HG02763 (cell line): ENCODE results near the gene EDN2.

Source experiments
- ATAC-seq: cut with Tn5 transposase; IDR thresholded peaks from one replicate; pipeline ENCODE4 v1.9.1; 2021; ENCODE audit warnings: mild to moderate bottlenecking, moderate library complexity; ENCODE audit not compliant: unreplicated experiment

Gene EDN2

DNA sequence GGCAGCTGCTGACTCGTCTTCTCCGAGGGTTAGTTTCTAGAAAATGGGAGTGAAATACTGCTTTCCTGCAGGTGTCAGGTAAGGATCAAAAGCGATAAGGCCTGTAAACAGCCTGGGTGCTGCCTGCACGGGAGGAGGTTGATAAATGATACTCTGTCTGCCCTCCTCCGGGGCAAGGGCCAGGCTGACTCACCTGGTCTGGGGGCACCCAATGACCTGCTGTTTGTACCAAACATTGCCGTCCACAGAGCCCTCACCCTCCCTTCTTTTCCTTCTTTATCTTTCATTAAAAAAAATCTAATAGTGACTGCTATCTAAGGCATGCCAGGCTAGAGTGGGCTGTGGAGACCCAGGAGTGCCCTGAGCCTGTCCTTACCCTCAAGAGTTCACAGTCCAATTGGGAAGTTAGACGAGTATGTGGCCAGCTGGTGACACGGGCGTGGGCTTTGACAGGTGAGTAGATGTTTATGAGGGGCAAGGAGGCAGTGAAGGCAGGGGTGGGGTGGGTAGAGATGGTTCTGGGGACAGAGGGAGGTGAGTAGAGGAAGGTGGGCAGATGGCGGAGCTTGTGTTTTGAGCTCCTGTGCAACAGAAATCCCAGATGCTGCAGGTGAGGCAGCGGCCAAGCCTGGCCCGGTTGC, 16.2 kb downstream of the EDN2 start:
- no peak for ATAC-seq

DNA sequence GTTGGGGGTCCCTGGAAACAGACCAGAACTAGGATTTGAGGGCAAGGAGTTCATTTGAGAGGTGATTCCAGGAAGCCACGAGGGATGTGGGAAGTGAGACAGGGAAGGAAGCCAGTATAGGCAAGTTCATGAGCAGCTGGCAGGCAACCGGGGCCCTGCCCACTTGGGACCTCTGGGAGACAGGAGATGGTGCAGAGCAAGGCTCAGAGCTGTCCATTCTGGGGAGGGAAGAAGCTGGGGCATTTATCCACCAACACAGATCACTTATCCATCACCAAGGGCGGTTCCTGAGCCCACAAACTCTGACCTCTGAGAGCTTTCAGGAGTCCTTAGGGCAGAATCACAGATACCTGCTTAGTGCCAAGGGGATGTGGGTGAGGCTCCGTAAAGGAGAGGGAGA, 16.8 kb downstream of the EDN2 start:
- ATAC-seq = no peak

- no peak for ATAC-seq
Measured at GRCh38 chr1:41466146-41466545, 18.3 kb downstream of the EDN2 start.

DNA sequence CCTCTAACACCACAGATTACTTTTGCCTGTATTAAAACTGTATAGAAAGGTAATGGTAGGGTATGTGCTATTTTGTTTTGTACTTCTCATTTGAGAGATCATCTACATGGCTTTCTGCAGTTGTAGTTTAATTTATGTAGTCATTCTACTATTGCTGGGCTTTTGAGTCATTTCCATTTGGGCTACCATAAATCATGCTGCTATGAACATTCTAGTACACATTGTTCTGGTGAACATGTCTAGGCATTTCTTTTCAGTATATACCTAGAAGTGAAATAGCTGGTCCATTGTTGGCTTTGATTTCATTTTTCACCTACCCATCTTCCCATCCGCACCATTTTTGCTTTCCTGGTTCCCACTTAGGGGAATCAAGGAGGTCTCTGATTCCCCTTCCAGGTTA, 18.7 kb downstream of the EDN2 start:
- no peak for ATAC-seq

DNA sequence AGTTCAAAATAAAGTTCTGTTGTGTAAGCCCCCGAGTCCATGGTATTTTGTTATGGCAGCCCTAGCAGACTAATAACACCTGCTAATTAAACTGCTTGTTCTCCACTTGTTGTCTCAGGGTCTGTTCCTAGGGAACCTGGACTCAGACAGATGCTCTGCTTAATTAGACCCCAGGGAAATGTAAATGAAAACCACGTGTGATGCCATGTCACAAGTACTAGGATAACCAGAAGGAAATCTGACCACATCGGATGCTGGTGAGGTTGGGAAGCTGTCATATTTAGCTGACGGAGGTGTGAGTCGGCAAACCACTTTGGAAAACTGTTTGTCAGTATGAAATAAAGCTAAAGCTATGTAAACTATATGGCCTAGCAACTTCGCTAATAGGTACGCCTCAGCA, 19.6 kb downstream of the EDN2 start:
- ATAC-seq = no peak

- ATAC-seq = no peak
Measured at GRCh38 chr1:41463516-41463915, 21.0 kb downstream of the EDN2 start.

- ATAC-seq = no peak
Measured at GRCh38 chr1:41462680-41463004, 21.8 kb downstream of the EDN2 start.

- ATAC-seq = no peak
Measured at GRCh38 chr1:41461790-41462679, 22.4 kb downstream of the EDN2 start.

DNA sequence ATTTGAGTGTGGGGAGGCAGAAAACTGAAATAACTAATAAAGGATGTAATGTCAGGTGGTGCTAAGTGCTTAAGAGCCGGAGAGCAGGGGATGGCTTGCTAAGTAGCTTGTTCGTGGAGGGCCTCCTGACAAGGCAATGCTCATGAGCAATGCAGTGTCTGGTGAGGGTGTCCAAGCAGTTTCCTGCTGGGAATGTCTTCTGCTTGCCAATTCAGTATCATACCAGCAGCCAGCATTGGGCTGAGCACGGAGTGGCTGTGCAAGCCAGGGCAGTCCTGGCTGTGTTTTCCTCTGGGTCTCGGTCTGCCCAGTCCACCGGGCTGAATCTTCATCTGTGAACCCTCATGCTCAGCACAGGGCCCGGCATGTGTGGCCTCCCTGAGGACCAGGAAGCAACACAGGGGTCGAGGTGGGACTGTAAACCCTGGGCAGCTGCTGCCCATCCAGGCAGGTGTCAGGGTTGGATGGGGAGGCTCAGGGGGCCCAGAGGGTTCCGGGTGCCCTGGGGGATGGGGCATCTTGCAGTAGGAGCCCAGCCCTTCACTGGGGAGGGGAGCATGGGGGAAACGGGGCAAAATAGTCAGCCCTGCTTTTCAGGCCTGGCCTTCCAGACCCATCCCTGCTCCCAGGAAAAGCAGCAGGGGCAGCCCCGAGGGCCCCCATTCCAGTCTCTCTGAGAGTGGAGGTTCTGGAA, 27.5 kb downstream of the EDN2 start:
- ATAC-seq = no peak

- ATAC-seq = no peak
Measured at GRCh38 chr1:41455479-41456332, 28.8 kb downstream of the EDN2 start.

- ATAC-seq = no peak
Measured at GRCh38 chr1:41454406-41454805, 30.1 kb downstream of the EDN2 start.

- ATAC-seq = no peak
Measured at GRCh38 chr1:41452704-41453290, 31.7 kb downstream of the EDN2 start.

- ATAC-seq = no peak
Measured at GRCh38 chr1:41450747-41451285, 33.7 kb downstream of the EDN2 start.

DNA sequence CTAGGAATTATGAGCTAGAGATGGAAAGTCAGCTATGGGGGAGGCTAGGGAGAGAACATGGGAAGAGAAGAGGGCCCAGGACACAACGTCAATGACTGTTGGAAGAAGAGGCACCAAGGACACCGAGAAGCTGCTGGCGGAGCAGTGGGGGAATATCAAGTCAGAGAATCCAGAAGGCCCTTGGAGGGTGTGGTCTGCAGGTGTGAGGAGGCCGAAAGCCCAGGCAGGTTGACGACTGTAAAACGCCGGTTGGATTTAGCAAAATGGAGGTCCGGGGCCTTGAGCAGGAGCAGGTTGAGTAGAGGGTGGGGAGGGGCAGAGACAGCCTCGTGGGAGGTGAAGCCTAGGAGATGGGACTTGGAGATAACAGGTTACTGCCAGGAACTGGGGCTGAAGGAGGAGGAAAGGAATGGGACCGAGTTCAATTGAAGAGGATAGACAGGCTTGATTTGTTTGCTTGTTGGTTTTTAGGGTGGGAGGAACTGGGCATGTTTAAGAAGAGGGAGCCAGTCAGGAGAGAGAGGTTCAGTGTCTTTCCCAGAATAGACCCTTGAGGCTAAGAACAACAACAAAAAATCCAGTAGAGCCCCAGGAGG, 35.1 kb downstream of the EDN2 start:
- ATAC-seq = no peak

DNA sequence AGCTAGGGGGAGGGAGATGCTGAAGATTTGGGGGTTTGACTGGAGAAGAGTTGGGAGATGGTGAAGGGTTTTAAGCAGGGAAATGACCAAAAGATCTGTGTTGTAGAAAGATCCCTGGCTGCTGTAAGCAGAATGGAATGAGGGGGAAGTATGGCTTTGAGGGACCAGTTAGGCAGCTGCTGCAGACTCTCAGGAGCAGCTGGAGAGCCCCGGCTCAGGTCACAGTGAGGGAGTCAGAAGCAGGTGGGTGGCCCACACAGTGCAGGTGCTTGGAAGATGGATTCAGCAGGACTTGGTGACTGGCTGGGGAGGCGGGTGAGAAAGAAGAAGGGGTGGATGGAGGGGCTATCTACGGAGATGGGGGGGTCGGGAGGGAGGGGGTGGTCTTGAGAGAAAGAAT, 35.7 kb downstream of the EDN2 start:
- no peak for ATAC-seq

- ATAC-seq = no peak
Measured at GRCh38 chr1:41447995-41448770, 36.3 kb downstream of the EDN2 start.

DNA sequence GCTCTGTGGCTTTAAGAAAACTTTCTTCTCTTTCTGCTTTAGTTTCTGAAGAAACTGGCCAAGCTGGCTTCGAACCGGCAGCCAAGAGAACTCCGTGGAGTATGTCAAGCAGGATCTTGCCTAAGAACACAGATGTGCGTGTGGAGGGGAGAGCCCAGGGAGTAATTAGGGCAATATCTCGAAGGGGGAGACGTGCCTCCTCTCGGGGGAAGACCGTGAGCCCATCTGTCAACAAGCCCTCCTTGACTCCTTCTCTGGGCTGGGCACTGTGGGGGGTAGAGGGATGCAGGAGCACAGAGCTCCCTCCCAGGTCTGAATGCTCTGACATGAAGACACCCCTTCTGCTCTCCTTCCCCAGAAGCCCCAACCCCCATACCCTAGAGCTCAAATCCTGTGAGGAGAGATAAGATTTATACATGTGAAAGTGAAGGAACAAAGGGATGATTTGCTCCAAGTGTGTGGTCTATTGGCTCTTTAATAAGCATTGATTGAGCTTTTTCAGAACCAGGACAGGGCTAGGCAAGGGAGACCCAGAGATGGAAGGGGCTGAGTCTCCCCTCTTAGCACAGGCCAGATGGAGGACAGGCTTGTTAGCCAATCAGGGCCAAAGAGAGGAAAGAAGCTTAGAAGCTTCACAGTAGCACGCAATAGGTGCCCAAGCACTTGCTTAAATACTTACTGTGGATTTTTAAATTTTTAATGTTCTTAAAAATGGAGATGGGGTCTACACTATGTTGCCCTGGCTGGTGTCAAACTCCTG, 37.5 kb downstream of the EDN2 start:
- no peak for ATAC-seq

DNA sequence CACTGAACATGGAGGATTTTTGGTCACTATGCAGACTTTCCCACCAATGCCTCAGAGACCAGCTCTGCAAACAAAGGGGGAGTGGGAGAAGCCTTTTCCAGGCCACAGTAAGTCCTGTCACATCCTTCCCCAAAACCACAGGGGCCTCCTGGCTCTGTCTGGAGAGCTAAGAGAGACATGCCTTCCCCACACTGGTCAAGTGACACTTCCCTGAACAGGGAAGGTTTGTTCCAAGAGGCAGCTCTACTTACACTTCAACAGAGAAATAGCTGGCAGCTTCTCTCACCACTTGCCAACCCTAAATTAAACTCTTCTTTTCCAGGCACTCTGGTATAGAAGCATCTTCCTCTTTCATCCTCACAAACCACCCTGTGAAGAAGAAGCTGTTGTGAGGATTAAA, 39.7 kb downstream of the EDN2 start:
- no peak for ATAC-seq

DNA sequence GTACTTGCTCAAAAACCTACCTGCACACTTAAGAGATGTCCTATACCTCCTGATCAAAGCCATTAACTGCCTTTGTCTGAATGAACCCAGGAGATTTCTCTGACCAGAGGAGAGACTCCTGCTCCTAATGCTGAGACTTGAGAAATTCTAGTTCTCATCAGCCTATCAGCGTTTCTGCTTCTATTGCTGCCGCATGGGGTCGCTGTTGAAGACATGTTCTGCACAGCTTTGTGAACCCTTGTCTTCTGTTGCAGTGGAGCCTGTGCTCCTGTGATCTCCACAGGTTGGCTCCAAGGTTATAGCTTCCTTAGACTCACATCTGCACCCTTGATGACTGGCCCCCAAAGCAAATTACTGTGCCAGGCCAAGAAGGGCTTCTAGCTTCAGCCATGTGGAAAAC, 40.2 kb downstream of the EDN2 start:
- ATAC-seq = no peak
